Colonic mucosa (tissue), 4 donors: Measurements from ENCODE around the gene ACAA1. TPM values are rescaled to one million over a fixed set of nuclear protein-coding genes. Genes with fewer than 3 reads are reported as not detected.

Experiments
- DNase-seq: peaks from one replicate; pipeline ENCODE4 v3.0.0-alpha.2; 2020
- H3K27ac ChIP-seq: fragments of 200-600 bp; one replicate; pipeline ENCODE4 v1.8.0; 2021
- H3K27me3 ChIP-seq: fragments of 200-600 bp; one replicate; pipeline ENCODE4 v1.8.0; 2021
- H3K36me3 ChIP-seq: fragments of 200-600 bp; one replicate; pipeline ENCODE4 v1.8.0; 2021
- H3K4me1 ChIP-seq: fragments of 200-600 bp; one replicate; pipeline ENCODE4 v1.8.0; 2021; ENCODE audit warnings: mild to moderate bottlenecking
- H3K4me3 ChIP-seq: fragments of 200-600 bp; one replicate; pipeline ENCODE4 v1.8.0; 2021
- H3K9ac ChIP-seq, 2 donors: one replicate each; pipeline ENCODE4 v1.7.0; 2013; ENCODE audit warnings: control low read depth in 2 of 2, low read depth in 2 of 2, low read length in 2 of 2
- H3K9me3 ChIP-seq: fragments of 200-600 bp; one replicate; pipeline ENCODE4 v1.8.0; 2021
- CTCF ChIP-seq: fragments of 200-600 bp; IDR thresholded peaks from one replicate; pipeline ENCODE4 v1.8.0; 2022; ENCODE audit warnings: antibody characterized with exemption, mild to moderate bottlenecking
- intact Hi-C: fragments of 100-400 bp; cut with DNase I; formaldehyde crosslinking; loops from one replicate; pipeline ENCODE4 v1.14.1; 2022
- total RNA-seq, 2 donors: library from RNA; stranded (reverse); fragmentation: NEBNext Ultra II Directional in 1 of 2; extraction: Animal tissue kit (Norgen Biotek cat#: 25700) in 1 of 2; gene quantifications; one replicate each; pipeline ENCODE4 v1.2.1, GENCODE V29; 2021
- donor health status: healthy.
- donor health status: DM: no; HTN: no; CAD: no.
- donor health status: DM: no; HTN: no; CAD: no.

ACAA1 gene
- total RNA-seq, 2 donors from 2014 or later = 135 to 167 TPM

GRCh38 chr3:38147421-38147820 is 10.5 kb upstream of the ACAA1 start:
- Histone ChIP-seq H3K36me3 (no peaks in the 10 kb centered on the region), H3K27me3 (no peaks in the 10 kb centered on the region), H3K9me3 (no peaks in the 10 kb centered on the region), H3K4me3 (no peak overlapping the region), H3K4me1 (no peaks in the 10 kb centered on the region), H3K27ac (no peak overlapping the region), H3K9ac (no peak overlapping the region)
- intact Hi-C loops = no loop called here
- no peak for DNase-seq
- no peak for TF ChIP-seq CTCF

- Histone ChIP-seq H3K27me3 (no peaks in the 10 kb centered on the region), H3K36me3 (peaks cover 2% of the 10 kb centered on the region), H3K27ac (no peak overlapping the region), H3K4me1 (no peaks in the 10 kb centered on the region), H3K4me3 (no peak overlapping the region), H3K9ac (no peak overlapping the region), H3K9me3 (no peaks in the 10 kb centered on the region)
- intact Hi-C loops = no loop called here
- no peak for TF ChIP-seq CTCF
- no peak for DNase-seq
Observed at GRCh38 chr3:38146504-38146903, 9.6 kb upstream of the ACAA1 start.

- Histone ChIP-seq H3K4me1 (peaks cover 10% of the 10 kb centered on the region), H3K9me3 (no peaks in the 10 kb centered on the region), H3K27me3 (no peaks in the 10 kb centered on the region), H3K36me3 (peaks cover 15% of the 10 kb centered on the region), H3K9ac (no peak overlapping the region), H3K4me3 (no peak overlapping the region), H3K27ac (no peak overlapping the region)
- TF ChIP-seq CTCF = no peak
- intact Hi-C loops = no loop called here
- DNase-seq = no peak
Observed at GRCh38 chr3:38143511-38143910, 6.6 kb upstream of the ACAA1 start.

- Histone ChIP-seq H3K4me1 (peaks cover 10% of the 10 kb centered on the region), H3K4me3 (no peak overlapping the region), H3K27ac (no peak overlapping the region), H3K9me3 (no peaks in the 10 kb centered on the region), H3K27me3 (no peaks in the 10 kb centered on the region), H3K36me3 (peaks cover 15% of the 10 kb centered on the region), H3K9ac (no peak overlapping the region)
- DNase-seq = no peak
- no peak for TF ChIP-seq CTCF
- intact Hi-C loops = no loop called here
Observed at GRCh38 chr3:38142959-38143358, 6.0 kb upstream of the ACAA1 start.

- Histone ChIP-seq H3K4me1 (peaks cover 13% of the 10 kb centered on the region), H3K36me3 (peaks cover 15% of the 10 kb centered on the region), H3K9me3 (no peaks in the 10 kb centered on the region), H3K9ac (no peak overlapping the region), H3K27ac (no peak overlapping the region), H3K27me3 (no peaks in the 10 kb centered on the region), H3K4me3 (no peak overlapping the region)
- intact Hi-C loops = no loop called here
- DNase-seq = no peak
- TF ChIP-seq CTCF = no peak
Observed at GRCh38 chr3:38141952-38142273, 5.0 kb upstream of the ACAA1 start.
